Measurements from ENCODE around the gene ADCY3.
"Not testable (repeated sequence)": the region's sequence is repeated elsewhere in the genome, so short reads cannot be mapped to it uniquely, and the experiment has no call there.

Gene ADCY3

DNA sequence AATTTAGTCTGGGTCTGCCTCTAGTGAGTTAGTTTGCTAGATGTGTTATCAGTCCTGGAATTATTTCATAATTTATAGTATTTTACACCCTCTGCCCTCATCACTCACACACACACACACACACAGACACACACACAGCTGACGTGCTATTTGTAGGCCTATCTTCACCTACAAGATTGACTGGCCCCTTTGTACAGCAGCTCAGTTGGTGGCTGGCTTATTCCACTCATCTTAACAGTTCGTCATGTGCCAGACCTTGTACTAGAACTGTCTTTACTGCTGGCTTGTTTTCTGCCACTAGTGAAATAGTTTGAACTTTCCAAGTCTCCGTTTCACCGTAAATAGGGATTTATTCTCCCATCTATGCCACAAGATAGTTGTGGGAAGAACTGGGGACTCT, 105.5 kb downstream of the ADCY3 start:
- H3K4me3 ChIP-seq (ENCODE audit: low read length): no peak overlapping the region
- TF ChIP-seq ZNF274 (IDR thresholded peaks at IDR 0.05; ENCODE audit: low read depth, low read length): no peak

DNA sequence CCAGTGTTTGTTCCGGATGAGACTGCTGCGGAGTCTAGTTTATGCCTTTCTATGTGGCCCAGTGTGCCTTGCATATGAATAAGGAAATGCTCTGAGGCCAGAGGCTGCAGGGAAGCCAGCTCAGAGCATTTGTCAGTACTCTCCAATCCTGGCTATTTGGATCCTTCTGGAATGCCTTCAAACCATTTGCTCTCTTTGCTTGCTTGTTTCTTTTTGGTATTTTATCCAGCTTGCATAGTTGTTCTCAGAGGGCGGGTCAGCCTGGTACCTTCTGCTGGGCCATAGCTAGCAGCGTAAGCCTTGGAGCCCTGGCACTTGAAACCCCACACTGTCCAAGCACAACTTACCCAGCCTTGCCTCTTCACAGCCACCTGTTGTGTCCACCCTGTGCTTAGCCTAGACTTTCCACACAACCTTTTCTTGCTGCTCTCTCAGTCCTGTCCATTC, 106.3 kb downstream of the ADCY3 start:
- H3K4me3 ChIP-seq (ENCODE audit: low read length): no peak overlapping the region
- no peak for TF ChIP-seq ZNF274 (IDR thresholded peaks at IDR 0.05; ENCODE audit: low read depth, low read length)

DNA sequence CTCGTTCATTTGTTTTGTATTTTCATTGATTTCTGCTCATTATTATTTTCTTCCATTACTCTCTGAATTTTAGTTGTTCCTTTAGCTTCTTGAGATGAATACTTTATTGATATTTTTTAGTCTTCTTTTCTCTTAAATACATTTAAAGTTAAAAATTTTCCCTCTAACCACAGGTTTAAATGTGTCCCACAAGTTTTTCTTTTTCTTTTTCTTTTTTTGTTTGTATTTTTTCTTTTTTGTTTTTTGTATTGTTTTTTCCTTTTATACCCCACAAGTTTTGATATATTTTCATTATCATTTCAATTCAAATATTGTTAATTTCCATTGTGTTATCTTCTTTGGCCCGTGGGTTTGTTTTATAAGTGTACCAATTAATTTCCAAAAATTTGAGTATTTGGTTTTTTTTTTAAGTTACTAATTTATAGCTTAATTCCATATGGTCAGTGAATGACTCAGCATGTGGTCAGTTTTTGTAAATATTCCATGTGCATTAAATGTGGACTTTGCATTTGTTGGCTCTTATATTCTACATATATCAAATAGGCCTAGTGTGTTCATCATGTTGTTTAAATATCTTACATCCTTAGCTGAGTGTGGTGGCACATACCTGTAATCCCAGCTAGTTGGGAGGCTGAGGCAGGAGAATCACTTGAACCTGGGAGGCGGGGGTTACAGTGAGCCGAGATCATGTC, 110.6 kb downstream of the ADCY3 start:
- H3K4me3 ChIP-seq (ENCODE audit: low read length): no peak overlapping the region
- no peak for TF ChIP-seq ZNF274 (IDR thresholded peaks at IDR 0.05; ENCODE audit: low read depth, low read length)

DNA sequence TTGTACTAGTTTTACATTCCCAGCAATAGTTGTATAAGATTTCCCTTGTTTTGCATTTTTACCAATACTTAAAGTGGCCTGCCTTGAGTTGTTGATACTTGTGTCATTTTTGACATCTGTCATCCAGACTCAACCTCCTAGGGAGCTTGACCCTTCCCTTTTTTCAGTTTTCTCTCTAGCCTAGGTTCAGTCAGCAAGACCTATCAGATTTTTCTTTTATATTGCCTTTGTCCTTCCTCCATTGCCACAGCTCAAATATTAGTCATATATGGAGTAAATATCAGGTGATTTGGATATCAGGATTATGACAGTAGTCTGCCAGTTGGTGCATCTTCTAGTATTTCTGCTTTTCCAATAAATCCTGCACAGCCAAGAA, 113.4 kb downstream of the ADCY3 start:
- no peak overlapping the region for H3K4me3 ChIP-seq (ENCODE audit: low read length)
- no peak for TF ChIP-seq ZNF274 (IDR thresholded peaks at IDR 0.05; ENCODE audit: low read depth, low read length)

DNA sequence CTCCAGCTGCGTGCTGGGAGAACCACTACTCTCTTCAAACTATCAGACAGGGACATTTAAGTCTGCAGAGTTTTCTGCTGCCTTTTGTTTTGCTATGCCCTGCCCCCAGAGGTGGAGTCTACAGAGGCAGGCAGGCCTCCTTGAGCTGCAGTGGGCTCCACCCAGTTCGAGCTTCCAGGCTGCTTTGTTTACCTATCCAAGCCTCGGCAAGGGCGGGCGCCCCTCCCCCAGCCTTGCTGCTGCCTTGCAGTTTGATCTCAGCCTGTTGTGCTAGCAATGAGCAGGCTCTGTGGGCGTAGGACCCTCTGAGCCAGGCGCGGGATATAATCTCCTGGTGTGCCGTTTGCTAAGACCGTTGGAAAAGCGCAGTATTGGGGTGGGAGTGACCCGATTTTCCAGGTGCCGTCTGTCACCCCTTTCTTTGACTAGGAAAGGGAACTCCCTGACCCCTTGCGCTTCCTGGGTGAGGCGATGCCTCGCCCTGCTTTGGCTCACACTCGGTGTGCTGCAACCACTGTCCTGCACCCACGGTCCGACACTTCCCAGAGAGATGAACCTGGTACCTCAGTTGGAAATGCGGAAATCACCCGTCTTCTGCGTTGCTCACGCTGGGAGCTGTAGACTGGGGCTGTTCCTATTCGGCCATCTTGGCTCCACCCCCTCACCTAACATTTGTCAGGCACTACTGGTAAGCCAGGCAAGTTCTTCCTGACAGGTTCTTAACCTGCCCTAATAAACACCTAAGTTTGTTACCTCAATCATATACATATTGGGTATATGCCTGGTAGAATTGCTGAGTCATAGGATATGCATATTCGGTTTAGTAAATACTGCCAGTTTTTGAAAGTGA, 114.0 kb downstream of the ADCY3 start:
- H3K4me3 ChIP-seq (ENCODE audit: low read length): not testable (repeated sequence)

DNA sequence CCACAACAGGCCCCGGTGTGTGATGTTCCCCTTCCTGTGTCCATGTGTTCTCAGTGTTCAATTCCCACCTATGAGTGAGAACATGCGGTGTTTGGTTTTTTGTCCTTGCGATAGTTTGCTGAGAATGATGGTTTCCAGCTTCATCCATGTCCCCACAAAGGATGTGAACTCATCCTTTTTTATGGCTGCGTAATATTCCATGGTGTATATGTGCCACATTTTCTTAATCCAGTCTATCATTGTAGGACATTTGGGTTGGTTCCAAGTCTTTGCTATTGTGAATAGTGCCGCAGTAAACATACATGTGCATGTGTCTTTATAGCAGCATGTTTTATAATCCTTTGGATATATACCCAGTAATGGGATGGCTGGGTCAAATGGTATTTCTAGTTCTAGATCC, 119.5 kb downstream of the ADCY3 start:
- not testable (repeated sequence) for H3K4me3 ChIP-seq (ENCODE audit: low read length)

DNA sequence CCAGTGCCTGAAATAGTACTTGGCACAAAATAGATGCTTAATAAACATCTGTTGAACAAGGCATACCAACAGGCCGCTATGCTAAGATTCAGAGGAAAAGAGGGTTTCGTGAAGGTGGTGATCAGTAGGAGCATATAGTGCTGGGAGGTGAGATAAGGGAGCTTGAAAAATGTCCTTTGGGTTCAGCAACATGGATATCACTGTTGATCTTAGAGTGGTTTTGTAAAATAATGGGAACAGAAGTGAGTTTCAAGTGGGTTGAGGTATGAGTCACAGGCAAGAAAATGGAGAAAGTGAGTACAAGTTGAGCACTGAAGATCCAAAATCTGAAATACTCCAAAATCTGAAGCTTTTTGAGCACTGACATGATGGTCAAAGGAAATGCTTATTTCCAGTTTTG, 122.4 kb downstream of the ADCY3 start:
- no peak overlapping the region for H3K4me3 ChIP-seq (ENCODE audit: low read length)
- no peak for TF ChIP-seq ZNF274 (IDR thresholded peaks at IDR 0.05; ENCODE audit: low read depth, low read length)

DNA sequence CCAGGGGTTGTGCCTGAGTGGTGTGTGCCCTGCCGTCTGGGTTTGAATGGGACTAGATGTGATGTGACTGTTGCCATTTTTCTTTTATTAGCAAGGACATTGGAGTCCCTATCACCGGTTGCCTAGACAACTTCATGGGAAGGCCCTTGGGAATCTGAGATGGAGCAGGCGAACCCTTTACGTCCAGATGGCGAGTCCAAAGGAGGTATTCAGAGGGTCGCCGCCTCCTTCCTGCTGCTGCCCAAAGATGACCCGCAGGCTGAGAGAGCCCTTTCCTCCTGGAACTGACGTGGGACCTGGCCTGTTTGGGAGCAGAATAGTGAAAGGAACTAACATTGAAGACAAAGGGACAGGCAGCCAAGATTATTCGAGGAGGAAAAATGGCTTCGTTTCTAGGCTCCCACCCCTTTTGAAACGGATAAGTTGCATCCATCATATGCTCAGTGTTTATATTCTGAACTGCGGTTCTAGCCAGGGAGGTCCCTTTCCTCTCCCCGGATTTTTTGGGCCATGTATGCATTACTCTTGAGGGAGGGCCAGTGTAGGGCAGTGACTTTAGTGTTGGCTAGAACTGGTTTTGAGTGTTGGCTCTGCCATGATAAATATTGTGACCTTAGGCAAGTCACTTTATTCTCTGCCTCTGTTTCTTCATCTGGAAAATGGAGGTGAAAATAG, 126.1 kb downstream of the ADCY3 start:
- no peak for TF ChIP-seq ZNF274 (IDR thresholded peaks at IDR 0.05; ENCODE audit: low read depth, low read length)
- H3K4me3 ChIP-seq (ENCODE audit: low read length): peak overlapping the region; percentile 90

DNA sequence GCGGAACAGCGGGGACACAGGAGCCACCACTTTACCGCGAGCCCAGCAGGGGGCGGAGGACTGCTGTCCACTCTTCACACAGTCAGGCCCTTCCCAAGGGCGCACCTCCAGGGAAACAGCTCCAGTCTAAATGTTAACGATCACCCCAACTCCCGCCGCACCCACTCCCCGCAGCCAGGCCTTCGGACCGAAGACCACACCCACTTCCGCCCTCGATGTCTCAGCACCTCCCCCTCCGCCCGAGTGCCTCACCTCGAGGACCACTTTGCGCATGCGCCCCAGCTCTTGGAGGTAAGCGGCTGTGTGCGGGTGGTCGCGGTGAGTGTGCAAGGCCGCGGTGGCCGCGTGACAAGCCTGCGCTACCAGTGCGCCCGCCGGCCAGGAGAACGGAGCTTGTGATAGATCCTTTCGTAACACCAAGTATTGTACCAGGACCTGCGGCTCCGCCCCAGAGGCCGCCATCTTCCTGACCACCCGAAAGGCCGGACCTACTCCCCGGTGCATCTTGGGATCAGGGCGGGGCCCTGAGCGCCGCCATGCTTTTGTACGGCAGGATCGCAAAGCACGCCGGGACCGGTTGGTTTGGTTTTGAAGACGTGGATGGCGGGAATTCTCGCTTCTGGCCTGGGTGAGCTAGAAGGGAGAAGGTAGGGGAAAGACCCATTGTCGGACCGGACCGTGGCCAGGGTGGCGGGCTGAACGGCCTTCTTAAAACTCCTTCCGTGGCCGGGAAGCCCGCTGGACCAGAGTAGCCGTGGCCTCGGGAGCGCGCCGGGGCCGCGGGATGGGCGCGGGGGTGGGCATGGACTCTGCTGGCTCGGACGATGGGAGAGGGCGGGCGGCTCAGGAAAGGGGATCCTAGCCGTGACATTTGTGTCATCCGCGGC, 126.9 kb downstream of the ADCY3 start, which contains the start of the genes CENPO and PTRHD1:
CENPO (plus strand) TSS at position 552 of the 887 bp plus-strand sequence. CDS start 495 bp downstream, outside the sequence.
PTRHD1 (minus strand) TSS at position 518 of the 887 bp plus-strand sequence; CDS start at position 504, 14 bp downstream.
- peak within 1 kb of the TSS; percentile 90 for H3K4me3 ChIP-seq (ENCODE audit: low read length)
- no peak for TF ChIP-seq ZNF274 (IDR thresholded peaks at IDR 0.05; ENCODE audit: low read depth, low read length)

DNA sequence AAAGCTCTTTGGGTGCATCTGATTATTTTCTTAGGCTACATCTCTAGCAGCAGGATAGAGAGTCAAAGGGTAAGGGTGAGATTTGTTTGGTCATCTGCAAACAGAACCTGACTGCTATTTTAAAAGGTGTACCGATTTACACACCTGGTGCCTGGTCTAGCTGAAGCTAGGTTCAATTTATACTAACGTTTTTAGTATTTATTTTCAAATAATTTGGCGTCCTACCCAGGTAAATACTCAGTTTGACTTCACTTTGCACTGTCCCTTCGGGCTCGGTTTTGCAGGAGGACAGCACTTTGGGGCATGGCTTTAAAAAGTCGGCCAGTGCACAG, 127.5 kb downstream of the ADCY3 start:
- H3K4me3 ChIP-seq (ENCODE audit: low read length): peak overlapping the region; percentile 90
- TF ChIP-seq ZNF274 (IDR thresholded peaks at IDR 0.05; ENCODE audit: low read depth, low read length): no peak

DNA sequence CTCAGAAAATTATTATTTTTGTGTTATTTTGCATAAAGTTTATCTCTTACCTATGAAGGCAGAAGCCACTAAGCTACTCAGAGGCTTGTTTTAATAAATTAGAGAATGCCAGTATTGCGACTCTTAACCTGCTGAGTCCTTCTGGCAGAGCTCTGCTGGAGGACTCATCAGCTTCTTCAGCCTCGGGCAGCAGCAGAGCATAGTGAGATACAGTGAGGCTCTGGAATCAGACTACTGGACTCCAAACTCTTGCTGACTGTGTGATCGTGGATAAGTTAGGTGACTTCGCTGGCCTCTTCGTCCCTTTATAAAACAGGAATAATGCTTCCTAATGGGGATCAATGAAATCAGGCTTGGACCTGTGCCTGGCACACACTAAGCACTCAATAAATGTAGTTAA, 128.6 kb downstream of the ADCY3 start:
- TF ChIP-seq ZNF274 (IDR thresholded peaks at IDR 0.05; ENCODE audit: low read depth, low read length): no peak
- H3K4me3 ChIP-seq (ENCODE audit: low read length): no peak overlapping the region

DNA sequence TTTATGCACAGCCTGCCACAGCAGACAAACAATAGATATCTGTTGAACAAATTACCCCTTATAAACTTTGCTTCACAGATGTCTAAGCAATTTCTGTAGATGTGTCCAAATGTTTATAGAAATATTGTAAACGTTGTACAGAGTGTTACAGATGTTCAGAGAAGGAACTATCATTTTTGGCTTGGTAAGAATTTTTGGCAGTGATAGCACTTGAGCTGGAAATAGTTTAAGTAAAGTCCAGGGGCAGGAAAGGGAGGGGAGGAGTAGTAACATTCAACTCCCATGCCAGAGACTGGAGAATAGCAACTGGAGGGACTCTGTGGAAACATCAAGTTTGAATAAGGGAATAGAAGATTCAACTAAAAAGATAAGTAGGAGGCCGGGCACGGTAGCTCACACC, 131.2 kb downstream of the ADCY3 start:
- TF ChIP-seq ZNF274 (IDR thresholded peaks at IDR 0.05; ENCODE audit: low read depth, low read length): no peak
- H3K4me3 ChIP-seq (ENCODE audit: low read length): no peak overlapping the region

DNA sequence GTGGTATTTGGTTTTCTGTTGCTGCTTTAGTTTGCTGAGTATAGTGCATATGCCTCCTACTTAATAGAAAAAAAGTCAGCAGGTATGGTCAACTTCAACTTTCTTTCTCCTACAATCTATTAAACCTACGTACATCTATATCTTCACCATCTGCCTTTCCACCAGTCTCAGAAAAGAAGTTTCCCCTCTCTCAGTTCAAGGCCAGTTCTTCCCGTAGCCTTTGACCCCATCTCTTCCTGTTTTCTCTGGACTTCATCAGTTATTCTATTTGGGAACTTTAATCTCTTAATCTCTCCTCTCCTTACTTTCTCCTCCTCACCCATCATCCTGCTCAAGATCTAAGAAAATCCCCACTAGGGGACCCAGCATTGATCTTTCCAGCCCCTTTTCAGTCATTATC, 132.5 kb downstream of the ADCY3 start:
- no peak for TF ChIP-seq ZNF274 (IDR thresholded peaks at IDR 0.05; ENCODE audit: low read depth, low read length)
- H3K4me3 ChIP-seq (ENCODE audit: low read length): no peak overlapping the region
